HG03135 (cell line): ENCODE measurements around the gene ZBTB20.

Experiments
- ATAC-seq: cut with Tn5 transposase; IDR thresholded peaks from one replicate; pipeline ENCODE4 v1.9.1; 2021; ENCODE audit warnings: mild to moderate bottlenecking, moderate library complexity; ENCODE audit not compliant: unreplicated experiment

ZBTB20 gene

GRCh38 chr3:114363554-114364202, 783.4 kb downstream of the ZBTB20 start:
- no peak for ATAC-seq

GRCh38 chr3:114362815-114363214, 784.3 kb downstream of the ZBTB20 start:
- no peak for ATAC-seq

- no peak for ATAC-seq
Measured at GRCh38 chr3:114361391-114361790, 785.7 kb downstream of the ZBTB20 start.

GRCh38 chr3:114356525-114356924, 790.6 kb downstream of the ZBTB20 start:
- ATAC-seq, result no peak

GRCh38 chr3:114356066-114356465, 791.0 kb downstream of the ZBTB20 start:
- ATAC-seq, result no peak

GRCh38 chr3:114355653-114356052, 791.4 kb downstream of the ZBTB20 start:
- ATAC-seq, result no peak

- no peak for ATAC-seq
Measured at GRCh38 chr3:114351822-114352145, 795.3 kb downstream of the ZBTB20 start.

- ATAC-seq, result no peak
Measured at GRCh38 chr3:114351123-114351821, 795.8 kb downstream of the ZBTB20 start.

GRCh38 chr3:114350690-114351089, 796.4 kb downstream of the ZBTB20 start:
- ATAC-seq, result no peak

GRCh38 chr3:114350271-114350670, 796.8 kb downstream of the ZBTB20 start:
- no peak for ATAC-seq

GRCh38 chr3:114344492-114344891, 802.6 kb downstream of the ZBTB20 start:
- no peak for ATAC-seq

GRCh38 chr3:114338651-114339357, 808.3 kb downstream of the ZBTB20 start:
- no peak for ATAC-seq

GRCh38 chr3:114336857-114337256, 810.2 kb downstream of the ZBTB20 start:
- ATAC-seq, result no peak

- no peak for ATAC-seq
Measured at GRCh38 chr3:114336122-114336697, 810.9 kb downstream of the ZBTB20 start.

GRCh38 chr3:114333923-114334240, 813.2 kb downstream of the ZBTB20 start:
- ATAC-seq, result no peak

- no peak for ATAC-seq
Measured at GRCh38 chr3:114333180-114333922, 813.7 kb downstream of the ZBTB20 start.

- ATAC-seq, result peak; percentile 53
Measured at GRCh38 chr3:114332342-114333179, 814.5 kb downstream of the ZBTB20 start.

- ATAC-seq, result no peak
Measured at GRCh38 chr3:114331710-114332109, 815.4 kb downstream of the ZBTB20 start.

- ATAC-seq, result no peak
Measured at GRCh38 chr3:114331007-114331406, 816.1 kb downstream of the ZBTB20 start.

GRCh38 chr3:114329823-114330222, 817.3 kb downstream of the ZBTB20 start:
- ATAC-seq, result no peak
